Vagina (tissue), 2 donors: ENCODE measurements around the gene NSD2. TPM values are rescaled to one million over a fixed set of nuclear protein-coding genes. Genes with fewer than 3 reads are reported as not detected.

Experiments used
- DNase-seq, 2 donors: peaks; one replicate each; pipeline ENCODE4 v3.0.0-alpha.2; 2017; ENCODE audit errors: extremely low spot score in 2 of 2
- H3K27ac ChIP-seq: fragments of 200-600 bp; sonication (generic); one replicate; pipeline ENCODE4 v1.5.1; 2019
- H3K27me3 ChIP-seq: fragments of 200-600 bp; sonication (generic); one replicate; pipeline ENCODE4 v1.5.1; 2019
- H3K36me3 ChIP-seq, 2 donors: fragments of 200-600 bp; sonication (generic); one replicate each; pipeline ENCODE4 v1.5.1; 2017 to 2019
- H3K4me1 ChIP-seq: fragments of 200-600 bp; sonication (generic); one replicate; pipeline ENCODE4 v1.5.1; 2019
- H3K4me3 ChIP-seq, 2 donors: fragments of 200-600 bp; sonication (generic); 1 replicate in 1 of 2; 2 replicates in 1 of 2; pipeline ENCODE4 v1.5.1; 2016 to 2019
- H3K9me3 ChIP-seq: fragments of 200-600 bp; sonication (generic); one replicate; pipeline ENCODE4 v1.5.1; 2019
- CTCF ChIP-seq, 3 experiments: fragments of 450-650 bp in 2 of 3; fragments of 200-600 bp in 1 of 3; sonication (generic) in 1 of 3; IDR thresholded peaks; one replicate each; pipeline ENCODE4 v1.5.1; 2017 to 2019; ENCODE audit warnings: antibody characterized with exemption in 3 of 3, mild to moderate bottlenecking in 2 of 3, moderate library complexity in 2 of 3
- POLR2A ChIP-seq, 2 donors: fragments of 450-650 bp; IDR thresholded peaks; one replicate each; pipeline ENCODE4 v1.6.1; 2017; ENCODE audit warnings: antibody characterized with exemption in 2 of 2, mild to moderate bottlenecking in 2 of 2, moderate library complexity in 2 of 2
- POLR2AphosphoS5 ChIP-seq, 2 donors: sonication (generic); formaldehyde crosslinking; IDR thresholded peaks; one replicate each; pipeline ENCODE4 v1.9.0; 2017; ENCODE audit warnings: antibody characterized with exemption in 2 of 2, mild to moderate bottlenecking in 2 of 2, low read depth in 1 of 2; ENCODE audit not compliant: insufficient read depth in 1 of 2
- intact Hi-C: fragments of 100-400 bp; cut with DNase I; formaldehyde crosslinking; loops from one replicate; pipeline ENCODE4 v1.15.1; 2023
- total RNA-seq: library from RNA; depleted of rRNA; stranded (reverse); fragments of >200 nt; gene quantifications from one replicate; pipeline ENCODE4 v1.2.3, GENCODE V29; 2016

The NSD2 gene
- total RNA-seq, 1 donor from 2014 or later = 38.5 TPM

GRCh38 chr4:1989533-1990347, 118.5 kb downstream of the NSD2 start:
- intact Hi-C loops = no loop called here
- H3K4me1 ChIP-seq = peaks cover 16% of the 10 kb centered on the region
- H3K4me3 ChIP-seq = no peak overlapping the region
- H3K27ac ChIP-seq = no peak overlapping the region
- peaks cover 4 to 49% of the 10 kb centered on the region in 2 donors for H3K36me3 ChIP-seq
- H3K27me3 ChIP-seq = no peaks in the 10 kb centered on the region
- no peak for TF ChIP-seq CTCF (IDR thresholded peaks at IDR 0.05)
- TF ChIP-seq POLR2AphosphoS5 (IDR thresholded peaks at IDR 0.05; ENCODE audit: insufficient read depth in 1 of 2, low read depth in 1 of 2) = no peak
- TF ChIP-seq POLR2A (IDR thresholded peaks at IDR 0.05) = no peak
- H3K9me3 ChIP-seq = no peaks in the 10 kb centered on the region
- DNase-seq = no peak

DNA sequence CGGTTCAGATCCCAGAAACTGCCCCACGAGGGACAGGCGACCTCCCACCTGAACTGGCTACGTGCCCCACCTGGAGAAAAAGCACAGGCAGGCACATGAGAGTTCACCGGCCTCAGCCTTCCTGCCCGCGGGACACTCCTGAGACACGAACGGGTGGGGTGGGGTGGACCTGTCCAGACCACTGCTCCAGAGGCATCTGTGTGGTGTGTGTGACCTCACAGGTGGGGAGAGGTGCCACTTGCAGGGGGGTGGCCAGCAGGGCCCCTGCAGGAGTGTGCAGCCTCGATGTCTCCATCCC, 119.1 kb downstream of the NSD2 start:
- DNase-seq = no peak
- TF ChIP-seq POLR2A (IDR thresholded peaks at IDR 0.05) (no peak), CTCF (IDR thresholded peaks at IDR 0.05) (no peak), POLR2AphosphoS5 (IDR thresholded peaks at IDR 0.05; ENCODE audit: insufficient read depth in 1 of 2, low read depth in 1 of 2) (no peak)
- Histone ChIP-seq H3K36me3 (peaks cover 2 to 43% of the 10 kb centered on the region in 2 donors), H3K4me3 (no peak overlapping the region), H3K27me3 (no peaks in the 10 kb centered on the region), H3K4me1 (peaks cover 16% of the 10 kb centered on the region), H3K27ac (no peak overlapping the region), H3K9me3 (no peaks in the 10 kb centered on the region)
- intact Hi-C loops = no loop called here

DNA sequence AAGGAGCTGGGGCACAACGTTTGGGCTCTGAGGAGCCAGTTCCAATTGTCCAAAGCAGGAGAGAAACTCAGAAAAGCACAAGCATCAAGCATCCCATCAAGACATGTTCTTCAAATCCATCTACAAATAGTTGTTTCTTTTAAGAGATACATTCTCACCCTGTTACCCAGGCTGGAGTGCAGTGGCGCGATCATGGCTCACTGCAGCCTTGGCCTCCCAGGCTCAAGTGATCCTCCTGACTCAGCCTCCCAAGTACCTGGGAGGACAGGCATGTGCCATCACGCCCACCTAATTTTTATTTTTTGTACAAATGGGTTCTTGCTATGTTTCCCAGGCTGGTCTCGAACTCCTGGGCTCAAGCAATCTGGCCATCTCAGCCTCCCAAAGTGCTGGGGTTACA, 119.5 kb downstream of the NSD2 start:
- H3K27me3 ChIP-seq = no peaks in the 10 kb centered on the region
- H3K4me3 ChIP-seq = no peak overlapping the region
- intact Hi-C loops = no loop called here
- H3K4me1 ChIP-seq = peaks cover 16% of the 10 kb centered on the region
- H3K27ac ChIP-seq = no peak overlapping the region
- H3K9me3 ChIP-seq = no peaks in the 10 kb centered on the region
- no peak for TF ChIP-seq CTCF (IDR thresholded peaks at IDR 0.05)
- no peak for TF ChIP-seq POLR2AphosphoS5 (IDR thresholded peaks at IDR 0.05; ENCODE audit: insufficient read depth in 1 of 2, low read depth in 1 of 2)
- TF ChIP-seq POLR2A (IDR thresholded peaks at IDR 0.05) = no peak
- DNase-seq = no peak
- peaks cover 0 to 40% of the 10 kb centered on the region in 2 donors for H3K36me3 ChIP-seq

DNA sequence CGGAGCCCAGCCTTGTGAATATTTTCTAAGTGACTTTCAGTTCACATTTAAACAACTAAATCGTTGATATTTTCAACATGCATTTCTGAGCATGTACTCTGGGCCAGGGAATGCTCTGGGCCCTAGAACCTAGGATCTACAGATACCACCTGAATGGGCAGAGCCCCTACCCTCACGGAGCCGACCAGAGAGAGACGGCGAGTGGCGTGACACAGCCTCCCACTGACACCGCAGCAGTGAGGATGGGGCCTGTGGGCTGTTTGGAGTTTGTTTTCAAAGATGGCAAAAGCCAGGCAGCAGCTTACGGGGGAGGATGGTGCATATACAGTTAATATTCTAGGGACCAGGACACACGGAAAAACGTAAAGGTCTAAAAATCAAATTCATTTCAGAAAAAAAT, 119.9 kb downstream of the NSD2 start:
- peaks cover 16% of the 10 kb centered on the region for H3K4me1 ChIP-seq
- no peak overlapping the region for H3K27ac ChIP-seq
- H3K4me3 ChIP-seq = no peak overlapping the region
- no peaks in the 10 kb centered on the region for H3K9me3 ChIP-seq
- H3K27me3 ChIP-seq = no peaks in the 10 kb centered on the region
- TF ChIP-seq POLR2AphosphoS5 (IDR thresholded peaks at IDR 0.05; ENCODE audit: insufficient read depth in 1 of 2, low read depth in 1 of 2) = no peak
- TF ChIP-seq POLR2A (IDR thresholded peaks at IDR 0.05) = no peak
- TF ChIP-seq CTCF (IDR thresholded peaks at IDR 0.05) = no peak
- H3K36me3 ChIP-seq = peaks cover 0 to 36% of the 10 kb centered on the region in 2 donors
- DNase-seq = no peak
- intact Hi-C loops = no loop called here
